OCI-LY3 (cell line): ENCODE measurements around the gene LNPEP.

Experiments
- EZH2phosphoT487 ChIP-seq: fragments of 200-600 bp; shearing (Covaris generic); IDR thresholded peaks from 2 replicates; pipeline ENCODE4 v1.6.1; 2018; ENCODE audit warnings: antibody characterized with exemption, mixed run types, low read depth
- TF ChIP-seq, protein P1 (sequence below): fragments of 200-600, 300-600 bp; sonication (generic); IDR thresholded peaks from 2 replicates; pipeline ENCODE4 v1.5.1; 2014; ENCODE audit warnings: antibody characterized with exemption, low read length, low read depth

DNA sequence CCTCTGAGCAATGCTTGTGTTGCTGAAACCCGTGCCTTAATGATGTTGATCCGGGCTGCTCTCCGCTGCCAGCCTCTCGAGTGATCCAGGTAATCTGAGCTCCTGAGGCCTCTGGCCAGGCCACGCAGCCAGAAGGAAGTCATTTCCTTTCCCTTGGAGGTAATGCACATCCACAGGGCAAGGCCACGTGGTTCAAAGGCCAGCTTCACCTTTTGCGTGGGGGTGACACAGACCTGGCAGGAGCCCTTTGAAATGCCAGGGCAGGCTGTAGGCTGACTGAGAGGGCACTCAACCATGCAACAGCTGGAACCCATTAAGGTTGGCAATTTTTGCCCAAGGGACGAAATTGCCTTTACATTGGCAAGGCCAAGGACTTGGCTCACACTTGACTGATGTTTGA lies 126.2 kb downstream of the LNPEP start:
- no peak for TF ChIP-seq EZH2phosphoT487
- TF ChIP-seq, protein P1, sequence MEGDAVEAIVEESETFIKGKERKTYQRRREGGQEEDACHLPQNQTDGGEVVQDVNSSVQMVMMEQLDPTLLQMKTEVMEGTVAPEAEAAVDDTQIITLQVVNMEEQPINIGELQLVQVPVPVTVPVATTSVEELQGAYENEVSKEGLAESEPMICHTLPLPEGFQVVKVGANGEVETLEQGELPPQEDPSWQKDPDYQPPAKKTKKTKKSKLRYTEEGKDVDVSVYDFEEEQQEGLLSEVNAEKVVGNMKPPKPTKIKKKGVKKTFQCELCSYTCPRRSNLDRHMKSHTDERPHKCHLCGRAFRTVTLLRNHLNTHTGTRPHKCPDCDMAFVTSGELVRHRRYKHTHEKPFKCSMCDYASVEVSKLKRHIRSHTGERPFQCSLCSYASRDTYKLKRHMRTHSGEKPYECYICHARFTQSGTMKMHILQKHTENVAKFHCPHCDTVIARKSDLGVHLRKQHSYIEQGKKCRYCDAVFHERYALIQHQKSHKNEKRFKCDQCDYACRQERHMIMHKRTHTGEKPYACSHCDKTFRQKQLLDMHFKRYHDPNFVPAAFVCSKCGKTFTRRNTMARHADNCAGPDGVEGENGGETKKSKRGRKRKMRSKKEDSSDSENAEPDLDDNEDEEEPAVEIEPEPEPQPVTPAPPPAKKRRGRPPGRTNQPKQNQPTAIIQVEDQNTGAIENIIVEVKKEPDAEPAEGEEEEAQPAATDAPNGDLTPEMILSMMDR = no peak
